Hepatocyte (in vitro differentiated cells): ENCODE measurements around the gene FBXL2.

Experiments used
- CTCF ChIP-seq: fragments of 200-600 bp; sonication (generic); IDR thresholded peaks from 2 replicates; pipeline ENCODE4 v1.5.1; 2016; ENCODE audit warnings: antibody characterized with exemption, mild to moderate bottlenecking; ENCODE audit not compliant: poor library complexity
- EZH2 ChIP-seq: fragments of 200-600 bp; sonication (generic); IDR thresholded peaks from 2 replicates; pipeline ENCODE4 v1.6.1; 2016; ENCODE audit warnings: antibody characterized with exemption, mild to moderate bottlenecking, borderline replicate concordance

- TF ChIP-seq CTCF, result no peak
- no peak for TF ChIP-seq EZH2
These were observed 114.9 kb downstream of the FBXL2 start for GRCh38 chr3:33392144-33392543.
